SK-N-MC (cell line): ENCODE data around the gene ARL17A.
"Not testable (repeated sequence)": the region's sequence is repeated elsewhere in the genome, so short reads cannot be mapped to it uniquely, and the experiment has no call there.

Experiments
- EZH2 ChIP-seq: fragments of 200-600 bp; sonication (generic); IDR thresholded peaks from one replicate; pipeline ENCODE4 v1.6.1; 2017; ENCODE audit warnings: antibody characterized with exemption
- FOXP2 ChIP-seq: optimal IDR thresholded peaks from 2 replicates; pipeline ENCODE3; 2011; ENCODE audit warnings: mild to moderate bottlenecking, moderate library complexity; ENCODE audit not compliant: insufficient read depth; ENCODE audit errors: extremely low read length, control extremely low read depth
- POLR2AphosphoS5 ChIP-seq: IDR thresholded peaks from 2 replicates; pipeline ENCODE4 v1.6.1; 2012; ENCODE audit warnings: mild to moderate bottlenecking, low read depth, low read length, borderline replicate concordance

- TF ChIP-seq POLR2AphosphoS5, EZH2, FOXP2: not testable (repeated sequence)
Observed at GRCh38 chr17:46618975-46619374, 39.5 kb upstream of the ARL17A start.
